Ishikawa (cell line): ENCODE measurements around the gene PRDM16.

Experiments used
- CEBPB ChIP-seq: IDR thresholded peaks from 2 replicates; pipeline ENCODE4 v1.6.1; 2012
- CREB1 ChIP-seq: IDR thresholded peaks from 2 replicates; pipeline ENCODE4 v1.6.1; 2012; ENCODE audit warnings: low read depth
- EGR1 ChIP-seq: IDR thresholded peaks from 2 replicates; pipeline ENCODE4 v1.6.1; 2012
- EP300 ChIP-seq: IDR thresholded peaks from 2 replicates; pipeline ENCODE4 v1.6.1; 2012; ENCODE audit warnings: borderline replicate concordance
- FOXM1 ChIP-seq: IDR thresholded peaks from 2 replicates; pipeline ENCODE4 v1.6.1; 2012; ENCODE audit warnings: low read depth, borderline replicate concordance
- NFIC ChIP-seq: IDR thresholded peaks from 2 replicates; pipeline ENCODE4 v1.6.1; 2012
- RAD21 ChIP-seq: IDR thresholded peaks from 2 replicates; pipeline ENCODE4 v1.6.1; 2012; ENCODE audit warnings: low read depth
- TAF1 ChIP-seq: IDR thresholded peaks from 2 replicates; pipeline ENCODE4 v1.6.1; 2012; ENCODE audit warnings: low read depth, mild to moderate bottlenecking
- TCF12 ChIP-seq: IDR thresholded peaks from 2 replicates; pipeline ENCODE4 v1.6.1; 2012; ENCODE audit warnings: low read depth
- TEAD4 ChIP-seq: IDR thresholded peaks from 2 replicates; pipeline ENCODE4 v1.6.1; 2012
- USF1 ChIP-seq: IDR thresholded peaks from 2 replicates; pipeline ENCODE4 v1.6.1; 2012
- YY1 ChIP-seq: IDR thresholded peaks from 2 replicates; pipeline ENCODE4 v1.6.1; 2012; ENCODE audit warnings: low read depth
- ZBTB7A ChIP-seq: IDR thresholded peaks from 2 replicates; pipeline ENCODE4 v1.6.1; 2012; ENCODE audit warnings: low read depth
- TF ChIP-seq, protein P1 (sequence below): IDR thresholded peaks from 2 replicates; pipeline ENCODE4 v1.6.1; 2012
- TF ChIP-seq, protein P2 (sequence below): IDR thresholded peaks from 2 replicates; pipeline ENCODE4 v1.6.1; 2012; ENCODE audit warnings: low read depth, mild to moderate bottlenecking

PRDM16 gene

DNA sequence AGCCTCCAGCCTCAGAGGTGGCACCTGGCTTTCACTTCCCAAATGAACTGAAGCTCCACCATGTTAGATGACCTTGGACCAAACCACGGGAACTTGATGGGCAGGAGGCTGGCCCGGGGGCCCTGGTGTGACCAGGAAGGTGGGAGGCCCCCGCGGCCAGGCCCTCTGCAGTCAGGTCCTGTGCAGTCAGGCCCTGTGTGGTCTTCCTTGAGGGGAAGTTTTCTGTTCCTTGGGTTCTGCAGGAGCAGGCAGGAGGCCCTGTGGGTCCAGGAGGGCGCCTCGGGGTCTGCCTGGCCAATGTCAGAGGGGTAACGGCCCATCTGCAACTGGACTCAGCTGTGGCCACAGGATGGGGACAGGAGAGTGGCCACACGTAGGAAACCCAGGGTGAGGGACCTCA lies 13.0 kb downstream of the PRDM16 start:
- TF ChIP-seq, protein P1, sequence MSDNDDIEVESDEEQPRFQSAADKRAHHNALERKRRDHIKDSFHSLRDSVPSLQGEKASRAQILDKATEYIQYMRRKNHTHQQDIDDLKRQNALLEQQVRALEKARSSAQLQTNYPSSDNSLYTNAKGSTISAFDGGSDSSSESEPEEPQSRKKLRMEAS: no peak
- TF ChIP-seq USF1: no peak

DNA sequence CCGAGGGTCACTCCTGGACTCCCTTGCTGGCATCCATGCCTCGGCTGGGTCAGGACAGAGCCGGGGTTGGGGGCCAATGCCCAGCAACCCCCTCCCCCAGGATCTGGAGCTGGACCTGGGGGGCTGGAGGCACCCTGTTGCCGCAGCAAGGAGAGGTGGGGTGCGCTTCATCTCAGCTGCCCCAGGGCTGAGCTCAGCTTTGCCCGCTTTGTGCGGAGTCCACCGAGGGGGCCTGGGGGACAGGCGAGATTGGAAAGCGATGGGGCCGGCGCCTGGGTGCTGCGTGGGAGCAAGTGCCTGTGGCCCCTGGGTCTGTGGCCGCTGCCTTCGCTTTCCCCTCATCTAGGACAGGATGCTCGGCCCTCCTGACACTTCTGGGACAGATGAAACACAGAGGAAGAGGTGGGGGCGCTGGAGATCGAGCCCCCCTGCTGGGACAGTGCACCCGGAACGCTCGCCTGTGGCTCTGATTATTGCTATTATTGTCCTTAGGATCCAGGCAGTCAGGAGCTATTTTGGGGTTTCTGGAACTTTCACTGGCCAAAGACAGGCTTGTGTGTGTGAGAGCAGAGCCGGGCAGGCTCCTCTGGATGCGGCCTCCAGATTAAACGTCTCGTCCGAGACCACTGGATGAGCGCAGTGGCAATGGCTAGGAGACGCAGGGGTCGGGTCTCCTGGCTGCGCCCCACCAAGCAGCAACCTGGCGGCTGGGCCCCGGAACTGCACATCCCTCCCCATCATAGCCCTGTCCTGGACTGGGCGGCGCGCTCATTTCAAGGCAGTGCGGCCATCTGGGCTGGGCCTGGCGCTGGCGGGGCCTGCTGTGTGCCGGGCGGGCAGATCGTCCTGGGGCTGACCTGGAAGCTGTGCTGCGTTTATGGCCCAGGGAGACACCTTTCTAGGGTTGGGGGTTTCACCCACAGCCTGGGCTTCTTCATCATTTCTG lies 13.8 kb downstream of the PRDM16 start:
- TF ChIP-seq EGR1 (no peak), FOXM1 (no peak), USF1 (no peak), TCF12 (no peak), RAD21 (no peak), YY1 (no peak), CEBPB (no peak), EP300 (no peak), TAF1 (no peak)
- TF ChIP-seq, protein P1: no peak

DNA sequence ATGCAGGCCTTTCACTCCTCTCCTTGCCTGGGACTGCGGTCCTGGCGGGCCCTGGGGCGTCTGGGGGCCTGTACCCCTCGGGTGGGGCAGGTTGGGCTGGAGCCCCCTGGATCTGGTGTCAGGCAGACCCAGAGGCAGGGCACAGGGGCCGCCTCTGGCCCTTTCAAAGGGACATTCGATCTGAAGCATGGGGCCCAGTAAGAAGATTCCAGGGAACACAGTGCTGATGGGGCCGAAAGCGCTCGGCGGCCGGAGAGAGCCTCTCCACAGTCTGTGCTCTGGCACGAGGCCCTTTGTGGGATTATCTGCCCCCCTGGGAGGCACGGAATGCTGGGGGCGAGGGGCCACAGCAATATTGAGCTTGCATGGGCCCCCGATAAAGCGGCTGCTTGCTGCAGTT lies 15.2 kb downstream of the PRDM16 start:
- TF ChIP-seq EGR1 (no peak), RAD21 (no peak), CEBPB (no peak)

DNA sequence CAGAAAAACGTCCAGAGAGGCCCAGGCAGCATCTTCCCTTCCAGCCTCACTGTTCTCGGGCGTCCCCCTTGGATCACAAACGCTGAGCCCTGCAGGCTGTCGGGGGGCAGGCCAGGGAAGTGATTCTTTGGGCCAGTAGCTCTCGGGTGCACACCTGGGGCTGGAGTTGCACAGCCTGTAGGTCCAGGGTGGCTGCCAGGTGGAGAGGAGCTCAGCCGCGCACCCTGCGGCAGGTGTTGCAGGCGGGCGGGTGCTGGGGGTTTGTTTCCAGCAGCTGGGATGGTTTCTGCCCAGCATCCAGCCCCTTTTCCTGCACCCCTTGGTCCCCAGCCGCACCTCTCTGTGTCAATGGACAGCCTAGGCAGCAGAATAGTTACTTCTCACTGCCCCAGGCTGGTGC lies 15.7 kb downstream of the PRDM16 start:
- TF ChIP-seq TEAD4 (no peak), TCF12 (no peak), RAD21 (no peak), ZBTB7A (no peak), CREB1 (no peak), EP300 (no peak), USF1 (no peak), TAF1 (no peak), FOXM1 (no peak), CEBPB (no peak), NFIC (no peak)
- TF ChIP-seq, protein P1: no peak
- TF ChIP-seq, protein P2, sequence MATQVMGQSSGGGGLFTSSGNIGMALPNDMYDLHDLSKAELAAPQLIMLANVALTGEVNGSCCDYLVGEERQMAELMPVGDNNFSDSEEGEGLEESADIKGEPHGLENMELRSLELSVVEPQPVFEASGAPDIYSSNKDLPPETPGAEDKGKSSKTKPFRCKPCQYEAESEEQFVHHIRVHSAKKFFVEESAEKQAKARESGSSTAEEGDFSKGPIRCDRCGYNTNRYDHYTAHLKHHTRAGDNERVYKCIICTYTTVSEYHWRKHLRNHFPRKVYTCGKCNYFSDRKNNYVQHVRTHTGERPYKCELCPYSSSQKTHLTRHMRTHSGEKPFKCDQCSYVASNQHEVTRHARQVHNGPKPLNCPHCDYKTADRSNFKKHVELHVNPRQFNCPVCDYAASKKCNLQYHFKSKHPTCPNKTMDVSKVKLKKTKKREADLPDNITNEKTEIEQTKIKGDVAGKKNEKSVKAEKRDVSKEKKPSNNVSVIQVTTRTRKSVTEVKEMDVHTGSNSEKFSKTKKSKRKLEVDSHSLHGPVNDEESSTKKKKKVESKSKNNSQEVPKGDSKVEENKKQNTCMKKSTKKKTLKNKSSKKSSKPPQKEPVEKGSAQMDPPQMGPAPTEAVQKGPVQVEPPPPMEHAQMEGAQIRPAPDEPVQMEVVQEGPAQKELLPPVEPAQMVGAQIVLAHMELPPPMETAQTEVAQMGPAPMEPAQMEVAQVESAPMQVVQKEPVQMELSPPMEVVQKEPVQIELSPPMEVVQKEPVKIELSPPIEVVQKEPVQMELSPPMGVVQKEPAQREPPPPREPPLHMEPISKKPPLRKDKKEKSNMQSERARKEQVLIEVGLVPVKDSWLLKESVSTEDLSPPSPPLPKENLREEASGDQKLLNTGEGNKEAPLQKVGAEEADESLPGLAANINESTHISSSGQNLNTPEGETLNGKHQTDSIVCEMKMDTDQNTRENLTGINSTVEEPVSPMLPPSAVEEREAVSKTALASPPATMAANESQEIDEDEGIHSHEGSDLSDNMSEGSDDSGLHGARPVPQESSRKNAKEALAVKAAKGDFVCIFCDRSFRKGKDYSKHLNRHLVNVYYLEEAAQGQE: no peak

- TF ChIP-seq TAF1 (no peak), EP300 (no peak)
Measured at GRCh38 chr1:3085721-3086120, 16.7 kb downstream of the PRDM16 start.

- TF ChIP-seq RAD21 (no peak), CEBPB (no peak), YY1 (no peak), NFIC (no peak), USF1 (no peak), EP300 (no peak), TAF1 (no peak), CREB1 (no peak), TEAD4 (no peak), EGR1 (no peak), FOXM1 (no peak), ZBTB7A (no peak), TCF12 (no peak)
- TF ChIP-seq, protein P1: no peak
- TF ChIP-seq, protein P2: no peak
Measured at GRCh38 chr1:3086272-3086974, 17.4 kb downstream of the PRDM16 start.
